HEK293 (cell line): ENCODE measurements around the gene ACTR1A.

ENCODE experiments used
- EGR2 ChIP-seq: fragments of 450-650 bp; formaldehyde crosslinking; IDR thresholded peaks from 2 replicates; pipeline ENCODE4 v1.5.1; 2016; ENCODE audit warnings: low read depth, missing biosample characterization, missing genetic modification characterization
- FEZF1 ChIP-seq: fragments of 450-650 bp; formaldehyde crosslinking; IDR thresholded peaks from 2 replicates; pipeline ENCODE4 v1.5.1; 2016; ENCODE audit warnings: missing biosample characterization, missing genetic modification characterization
- HOXA7 ChIP-seq: sonication (generic); formaldehyde crosslinking; IDR thresholded peaks from 2 replicates; pipeline ENCODE4 v1.8.1; 2022; ENCODE audit warnings: missing genetic modification reagents, borderline replicate concordance
- IKZF3 ChIP-seq: fragments of 450-650 bp; IDR thresholded peaks from 2 replicates; pipeline ENCODE4 v1.5.0; 2018; ENCODE audit warnings: missing biosample characterization, mild to moderate bottlenecking, missing genetic modification characterization, moderate library complexity
- KLF16 ChIP-seq: fragments of 450-650 bp; formaldehyde crosslinking; IDR thresholded peaks from 2 replicates; pipeline ENCODE4 v1.5.1; 2017; ENCODE audit warnings: missing biosample characterization, missing genetic modification characterization
- KLF17 ChIP-seq: fragments of 450-650 bp; formaldehyde crosslinking; IDR thresholded peaks from 2 replicates; pipeline ENCODE4 v1.5.1; 2016; ENCODE audit warnings: missing biosample characterization, missing genetic modification characterization
- OVOL3 ChIP-seq: fragments of 450-650 bp; formaldehyde crosslinking; IDR thresholded peaks from 2 replicates; pipeline ENCODE4 v1.5.1; 2016; ENCODE audit warnings: missing biosample characterization, missing genetic modification characterization
- SCRT1 ChIP-seq: fragments of 450-650 bp; formaldehyde crosslinking; IDR thresholded peaks from 2 replicates; pipeline ENCODE4 v1.5.1; 2016; ENCODE audit warnings: missing biosample characterization, missing genetic modification characterization, borderline replicate concordance
- SETDB1 ChIP-seq: IDR thresholded peaks from one replicate; pipeline ENCODE4 v1.6.1; 2017; ENCODE audit warnings: mild to moderate bottlenecking, low read length, moderate library complexity, mixed read lengths; ENCODE audit not compliant: insufficient read length
- TSHZ1 ChIP-seq: fragments of 450-650 bp; formaldehyde crosslinking; IDR thresholded peaks from 2 replicates; pipeline ENCODE4 v1.5.1; 2016; ENCODE audit warnings: missing biosample characterization, missing genetic modification characterization, borderline replicate concordance
- ZNF10 ChIP-seq: fragments of 450-650 bp; formaldehyde crosslinking; IDR thresholded peaks from 2 replicates; pipeline ENCODE4 v1.5.1; 2017; ENCODE audit warnings: missing biosample characterization, missing genetic modification characterization
- ZNF114 ChIP-seq: fragments of 450-650 bp; formaldehyde crosslinking; IDR thresholded peaks from 2 replicates; pipeline ENCODE4 v1.5.0; 2017; ENCODE audit warnings: missing biosample characterization, missing genetic modification characterization
- ZNF121 ChIP-seq: fragments of 450-650 bp; formaldehyde crosslinking; IDR thresholded peaks from 2 replicates; pipeline ENCODE4 v1.5.1; 2016; ENCODE audit warnings: missing biosample characterization, missing genetic modification characterization
- ZNF157 ChIP-seq: fragments of 450-650 bp; formaldehyde crosslinking; IDR thresholded peaks from 2 replicates; pipeline ENCODE4 v1.5.1; 2016; ENCODE audit warnings: missing biosample characterization, missing genetic modification characterization
- ZNF214 ChIP-seq: fragments of 450-650 bp; formaldehyde crosslinking; IDR thresholded peaks from 2 replicates; pipeline ENCODE4 v1.5.1; 2017; ENCODE audit warnings: missing biosample characterization, mild to moderate bottlenecking, missing genetic modification characterization, borderline replicate concordance
- ZNF280C ChIP-seq: fragments of 450-650 bp; formaldehyde crosslinking; IDR thresholded peaks from 2 replicates; pipeline ENCODE4 v1.5.1; 2016; ENCODE audit warnings: missing biosample characterization, missing genetic modification characterization
- ZNF335 ChIP-seq: fragments of 450-650 bp; formaldehyde crosslinking; conservative IDR thresholded peaks from 2 replicates; pipeline ENCODE4 v1.5.1; 2016; ENCODE audit warnings: missing biosample characterization, missing genetic modification characterization
- ZNF366 ChIP-seq: fragments of 450-650 bp; formaldehyde crosslinking; conservative IDR thresholded peaks from 2 replicates; pipeline ENCODE4 v1.5.1; 2016; ENCODE audit warnings: missing biosample characterization, missing genetic modification characterization
- ZNF391 ChIP-seq: fragments of 450-650 bp; formaldehyde crosslinking; IDR thresholded peaks from 2 replicates; pipeline ENCODE4 v1.5.1; 2016; ENCODE audit warnings: low read depth, missing biosample characterization, missing genetic modification characterization, borderline replicate concordance
- ZNF404 ChIP-seq: fragments of 450-650 bp; formaldehyde crosslinking; IDR thresholded peaks from 2 replicates; pipeline ENCODE4 v1.5.1; 2017; ENCODE audit warnings: missing biosample characterization, missing genetic modification characterization
- ZNF426 ChIP-seq: fragments of 450-650 bp; formaldehyde crosslinking; IDR thresholded peaks from 2 replicates; pipeline ENCODE4 v1.5.1; 2017; ENCODE audit warnings: missing biosample characterization, missing genetic modification characterization, mild to moderate bottlenecking, inconsistent platforms, moderate library complexity
- ZNF530 ChIP-seq: fragments of 450-650 bp; formaldehyde crosslinking; IDR thresholded peaks from 2 replicates; pipeline ENCODE4 v1.5.1; 2016; ENCODE audit warnings: low read depth, missing biosample characterization, missing genetic modification characterization
- ZNF626 ChIP-seq: fragments of 450-650 bp; sonication (Bioruptor Pico); formaldehyde crosslinking; IDR thresholded peaks from 2 replicates; pipeline ENCODE4 v1.5.1; 2018; ENCODE audit warnings: missing biosample characterization, missing genetic modification characterization, inconsistent platforms
- ZNF629 ChIP-seq: fragments of 450-650 bp; formaldehyde crosslinking; IDR thresholded peaks from 2 replicates; pipeline ENCODE4 v1.5.1; 2017; ENCODE audit warnings: missing biosample characterization, missing genetic modification characterization
- ZNF639 ChIP-seq: fragments of 450-650 bp; formaldehyde crosslinking; IDR thresholded peaks from 2 replicates; pipeline ENCODE4 v1.5.1; 2016; ENCODE audit warnings: missing biosample characterization, missing genetic modification characterization
- ZNF664 ChIP-seq: fragments of 450-650 bp; formaldehyde crosslinking; IDR thresholded peaks from 2 replicates; pipeline ENCODE4 v1.5.1; 2016; ENCODE audit warnings: missing biosample characterization, missing genetic modification characterization
- ZNF768 ChIP-seq: fragments of 450-650 bp; formaldehyde crosslinking; IDR thresholded peaks from 2 replicates; pipeline ENCODE4 v1.5.1; 2018; ENCODE audit warnings: missing biosample characterization, mild to moderate bottlenecking, missing genetic modification characterization
- ZNF776 ChIP-seq: fragments of 450-650 bp; formaldehyde crosslinking; IDR thresholded peaks from 2 replicates; pipeline ENCODE4 v1.5.0; 2017; ENCODE audit warnings: missing biosample characterization, missing genetic modification characterization, borderline replicate concordance
- ZNF777 ChIP-seq: fragments of 450-650 bp; formaldehyde crosslinking; IDR thresholded peaks from 2 replicates; pipeline ENCODE4 v1.5.1; 2017; ENCODE audit warnings: missing biosample characterization, missing genetic modification characterization, borderline replicate concordance
- ZNF830 ChIP-seq: fragments of 450-650 bp; IDR thresholded peaks from 2 replicates; pipeline ENCODE4 v1.5.0; 2018; ENCODE audit warnings: missing biosample characterization, missing genetic modification characterization, low read depth, mild to moderate bottlenecking, moderate library complexity
- ZSCAN5A ChIP-seq: fragments of 450-650 bp; formaldehyde crosslinking; IDR thresholded peaks from 2 replicates; pipeline ENCODE4 v1.5.1; 2016; ENCODE audit warnings: missing biosample characterization, missing genetic modification characterization

Gene ACTR1A

GRCh38 chr10:102502337-102503151 lies at the start of gene ACTR1A (continued):
- no peak for TF ChIP-seq ZNF121 (tag by site-specific recombination)
- TF ChIP-seq KLF16 (tag by site-specific recombination) = no peak
- no peak for TF ChIP-seq ZNF280C (tag by site-specific recombination)
- TF ChIP-seq ZNF830 (tag by site-specific recombination) = no peak
- no peak for TF ChIP-seq OVOL3
- TF ChIP-seq ZNF776 = no peak
- no peak for TF ChIP-seq HOXA7 (CRISPR knock-in tag)
- TF ChIP-seq ZNF639 (tag by site-specific recombination) = 0 out of 2 replicates have a peak, but pooled peaks have one; percentile 20
- TF ChIP-seq KLF17 (tag by site-specific recombination) = peak; percentile 31; the same call in 1 of the 2 replicates
- TF ChIP-seq ZSCAN5A = no peak
- no peak for TF ChIP-seq ZNF626 (tag by site-specific recombination)
- TF ChIP-seq ZNF664 (tag by site-specific recombination) = no peak
- TF ChIP-seq SETDB1 = no peak
- TF ChIP-seq ZNF114 (tag by site-specific recombination) = no peak
- TF ChIP-seq TSHZ1 (tag by site-specific recombination) = no peak
- TF ChIP-seq ZNF426 (tag by site-specific recombination) = no peak
- no peak for TF ChIP-seq FEZF1 (tag by site-specific recombination)
- no peak for TF ChIP-seq ZNF530 (tag by site-specific recombination)
- no peak for TF ChIP-seq IKZF3 (tag by site-specific recombination)
- TF ChIP-seq ZNF404 (tag by site-specific recombination) = no peak
- TF ChIP-seq ZNF335 (tag by site-specific recombination) = peak; percentile 98
- TF ChIP-seq ZNF10 (tag by site-specific recombination) = no peak
- peak; percentile 99 for TF ChIP-seq SCRT1 (tag by site-specific recombination)
- TF ChIP-seq ZNF366 (tag by site-specific recombination) = no peak
- no peak for TF ChIP-seq ZNF777 (tag by site-specific recombination)
- TF ChIP-seq ZNF629 (tag by site-specific recombination) = no peak
- no peak for TF ChIP-seq ZNF157 (tag by site-specific recombination)
- TF ChIP-seq ZNF391 = no peak
- no peak for TF ChIP-seq ZNF768 (tag by site-specific recombination)
- no peak for TF ChIP-seq ZNF214 (tag by site-specific recombination)
- no peak for TF ChIP-seq EGR2 (tag by site-specific recombination)
